Measurements from ENCODE around the gene NUDT21. TPM values are rescaled to one million over a fixed set of nuclear protein-coding genes. Genes with fewer than 3 reads are reported as not detected.

Gene NUDT21
- total and polyA plus RNA-seq, 10 of the 15 experiments (the other 5 are each of a cell fraction or from before 2014, with no cell fraction given) = 70.1 to 229 (median 127) TPM

- POLR2A ChIA-PET = interaction anchor here (1.9 kb wide), 1 partner anchor 9 kb away, joined by 8 read pairs; the partner anchor contains the start of genes NUDT21 and OGFOD1
- 98% methylated on average over 2 of the region's 2 CpGs for WGBS (ENCODE audit: insufficient coverage, insufficient replicate concordance, low lambda C conversion rate, missing lambda C conversion rate)
Measured at GRCh38 chr16:56460101-56460500, 9.0 kb upstream of the NUDT21 start.

More at GRCh38 chr16:56460101-56460500, 9.0 kb upstream of the NUDT21 start:
- Histone ChIP-seq H3K4me1 (ENCODE audit: control insufficient read depth, insufficient read depth, low read length) (peaks cover 3% of the 10 kb centered on the region; the same call in 1 of the 2 replicates), H2AFZ (ENCODE audit: control insufficient read depth, low read depth, low read length) (no peak overlapping the region), H3K79me2 (ENCODE audit: control insufficient read depth, insufficient read depth, low read length) (no peaks in the 10 kb centered on the region), H3K27me3 (replicated peaks in 1 of 2; ENCODE audit: control insufficient read depth in 2 of 2, insufficient read depth in 2 of 2, low read length in 1 of 2) (no peaks in the 10 kb centered on the region), H3K9me3 (replicated peaks; ENCODE audit: control insufficient read depth, insufficient read depth, low read length) (no peaks in the 10 kb centered on the region), H3K4me3 (no peak overlapping the region), H3K9ac (ENCODE audit: control insufficient read depth, insufficient read depth, low read length) (no peak overlapping the region), H4K20me1 (ENCODE audit: control insufficient read depth, insufficient read depth) (no peaks in the 10 kb centered on the region; the same call in 1 of the 2 replicates), H3K4me2 (ENCODE audit: control insufficient read depth, insufficient read depth) (no peak overlapping the region), H3K27ac (ENCODE audit: control insufficient read depth, insufficient read depth) (no peak overlapping the region), H3K36me3 (ENCODE audit: control insufficient read depth in 2 of 2, insufficient read depth in 2 of 2, low read length in 1 of 2) (peaks cover 2 to 19% of the 10 kb centered on the region in 2 experiments)
- no peak for DNase-seq (ENCODE audit: low read depth, low spot score)
- no peak for FAIRE-seq
- no peak for TF ChIP-seq FOS (IDR thresholded peaks at IDR 0.05; ENCODE audit: borderline replicate concordance, extremely low read depth, insufficient read length)
- no peak for TF ChIP-seq KDM1A (IDR thresholded peaks at IDR 0.05; ENCODE audit: borderline replicate concordance)
- no peak for TF ChIP-seq ZNF217 (IDR thresholded peaks at IDR 0.05)
- no peak for TF ChIP-seq RB1 (IDR thresholded peaks at IDR 0.05; ENCODE audit: borderline replicate concordance)
- TF ChIP-seq, protein P1, sequence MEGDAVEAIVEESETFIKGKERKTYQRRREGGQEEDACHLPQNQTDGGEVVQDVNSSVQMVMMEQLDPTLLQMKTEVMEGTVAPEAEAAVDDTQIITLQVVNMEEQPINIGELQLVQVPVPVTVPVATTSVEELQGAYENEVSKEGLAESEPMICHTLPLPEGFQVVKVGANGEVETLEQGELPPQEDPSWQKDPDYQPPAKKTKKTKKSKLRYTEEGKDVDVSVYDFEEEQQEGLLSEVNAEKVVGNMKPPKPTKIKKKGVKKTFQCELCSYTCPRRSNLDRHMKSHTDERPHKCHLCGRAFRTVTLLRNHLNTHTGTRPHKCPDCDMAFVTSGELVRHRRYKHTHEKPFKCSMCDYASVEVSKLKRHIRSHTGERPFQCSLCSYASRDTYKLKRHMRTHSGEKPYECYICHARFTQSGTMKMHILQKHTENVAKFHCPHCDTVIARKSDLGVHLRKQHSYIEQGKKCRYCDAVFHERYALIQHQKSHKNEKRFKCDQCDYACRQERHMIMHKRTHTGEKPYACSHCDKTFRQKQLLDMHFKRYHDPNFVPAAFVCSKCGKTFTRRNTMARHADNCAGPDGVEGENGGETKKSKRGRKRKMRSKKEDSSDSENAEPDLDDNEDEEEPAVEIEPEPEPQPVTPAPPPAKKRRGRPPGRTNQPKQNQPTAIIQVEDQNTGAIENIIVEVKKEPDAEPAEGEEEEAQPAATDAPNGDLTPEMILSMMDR (IDR thresholded peaks at IDR 0.05 in 2 of 3, conservative IDR thresholded peaks at IDR 0.05 in 1 of 3; ENCODE audit: control insufficient read depth in 2 of 3, extremely low read depth in 1 of 3, insufficient read depth in 1 of 3, low read depth in 3 of 3, low read length in 3 of 3) = no peak
- no peak for TF ChIP-seq STAT3 (IDR thresholded peaks at IDR 0.05; ENCODE audit: low read depth, low read length)
- no peak for TF ChIP-seq SMARCA5 (IDR thresholded peaks at IDR 0.05)
- TF ChIP-seq E2F4 (IDR thresholded peaks at IDR 0.05; ENCODE audit: low read depth, low read length) = no peak
- in situ Hi-C loops (cut with MboI) (no loop called here), intact Hi-C loops (cut with micrococcal nuclease; ENCODE audit: unreplicated experiment) (no loop called here)
- ChIA-PET SMC1A (ENCODE audit: uncharacterized antibody, unreplicated experiment) (interaction anchor here (0.7 to 1.3 kb wide), 4 partner anchors 12 to 40 kb away, joined by 3 to 5 read pairs (median 3); no protein-coding TSS in a partner anchor), RAD21 (ENCODE audit: unreplicated experiment) (interaction anchor here (1.0 kb wide), 1 partner anchor 242 kb away, joined by 5 read pairs; no protein-coding TSS in a partner anchor), CTCF (interaction anchor here (0.7 to 1.1 kb wide), 2 partner anchors 9 to 22 kb away, joined by 3 to 4 read pairs; partner anchors contain the start of genes NUDT21 and OGFOD1)
- ATAC-seq = no peak
- BruUV-seq (replicated peaks) = no TSS peak

Measured in GM12878 (cell line).